GM10266 (cell line): ENCODE results near the gene C4orf50.
"Not testable (repeated sequence)": the region's sequence is repeated elsewhere in the genome, so short reads cannot be mapped to it uniquely, and the experiment has no call there.

ENCODE experiments used
- DNase-seq: peaks from one replicate; pipeline ENCODE4 v3.0.0; 2012; ENCODE audit errors: extremely low spot score
- CTCF ChIP-seq: IDR thresholded peaks from 2 replicates; pipeline ENCODE4 v1.5.1; 2012; ENCODE audit warnings: mild to moderate bottlenecking, low read depth; ENCODE audit not compliant: control insufficient read depth, insufficient read depth; ENCODE audit errors: missing control alignments

The C4orf50 gene

DNA sequence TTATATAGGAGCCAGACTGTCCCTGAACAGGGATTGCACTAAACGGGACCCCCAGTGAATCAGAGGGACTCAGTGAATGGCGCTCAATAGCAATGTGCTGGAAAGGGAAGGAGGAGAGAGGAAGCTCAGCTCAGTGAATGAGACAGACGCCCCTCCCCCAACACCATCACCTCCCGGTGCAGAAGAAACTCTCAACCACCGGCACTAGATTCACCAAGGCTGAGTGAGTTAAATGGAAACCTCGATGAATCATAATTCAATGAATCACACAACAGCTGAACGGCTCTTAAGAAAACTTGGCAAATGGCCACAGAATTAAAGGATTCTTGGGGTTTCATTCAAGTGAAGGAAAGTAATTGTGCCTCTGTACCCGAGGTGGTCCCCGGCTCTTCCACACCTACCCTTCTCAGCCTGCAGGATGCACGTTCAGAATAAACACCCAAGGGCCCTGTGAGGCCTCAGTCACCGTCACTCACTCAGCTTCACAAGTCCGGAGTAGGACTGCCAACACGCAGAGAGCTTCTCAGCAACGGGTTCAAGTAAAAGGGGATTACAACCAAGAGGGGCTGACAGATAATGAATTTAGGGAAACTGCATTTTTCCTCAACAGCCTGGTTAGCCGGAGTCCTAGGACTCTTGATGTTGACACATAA, 154.6 kb downstream of the C4orf50 start:
- DNase-seq, result no peak
- no peak for TF ChIP-seq CTCF

DNA sequence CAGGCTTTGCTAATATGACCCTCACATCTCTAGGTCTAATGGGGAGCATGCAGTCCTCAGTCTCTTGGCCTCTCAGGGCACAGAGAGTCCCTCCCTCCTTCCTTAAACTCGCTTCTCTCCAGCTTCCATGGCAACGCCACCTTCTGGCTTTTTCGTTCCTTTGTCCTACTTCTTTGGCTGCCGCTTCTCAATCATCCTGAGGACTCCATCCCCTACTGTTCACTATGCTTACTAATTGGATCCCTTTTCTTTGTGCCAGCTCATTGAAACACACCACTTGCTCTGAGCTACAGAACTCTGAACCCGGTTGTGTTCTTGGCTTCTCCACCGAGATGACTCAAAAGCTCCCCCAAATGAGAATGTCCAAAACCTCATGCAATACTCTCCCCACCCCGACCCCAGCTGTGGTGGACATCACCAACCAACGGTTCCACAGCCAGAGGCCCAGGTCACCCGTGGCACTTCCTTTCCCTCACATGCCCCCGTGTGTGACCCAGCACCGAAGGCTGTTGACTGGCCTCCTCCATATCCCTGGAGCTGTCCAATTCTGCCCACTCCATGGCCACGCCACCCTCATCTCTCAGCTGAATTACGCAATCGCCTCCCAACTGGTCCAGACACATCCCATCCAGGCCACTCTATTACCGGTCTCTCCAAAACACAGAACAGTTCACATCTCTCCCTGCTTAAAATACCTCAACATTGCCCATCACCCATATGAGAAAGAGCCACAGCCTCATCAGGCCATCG, 160.0 kb downstream of the C4orf50 start:
- DNase-seq, result no peak
- TF ChIP-seq CTCF, result no peak

GRCh38 chr4:5857199-5857598, 161.0 kb downstream of the C4orf50 start:
- no peak for TF ChIP-seq CTCF
- no peak for DNase-seq

DNA sequence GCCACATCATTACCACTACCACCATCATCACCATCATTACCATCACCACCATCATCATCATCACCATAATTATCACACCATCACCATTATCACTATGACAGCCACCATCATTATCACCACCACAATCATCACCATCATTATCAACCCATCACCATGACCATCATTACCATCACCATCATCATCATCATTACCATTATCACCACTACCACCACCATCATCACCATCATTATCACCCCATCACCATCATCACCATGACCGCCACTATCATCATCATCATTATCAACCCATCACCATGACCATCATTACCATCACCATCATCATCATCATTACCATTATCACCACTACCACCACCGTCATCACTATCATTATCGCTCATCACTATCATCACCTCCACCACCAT, 161.9 kb downstream of the C4orf50 start:
- DNase-seq, result not testable (repeated sequence)

DNA sequence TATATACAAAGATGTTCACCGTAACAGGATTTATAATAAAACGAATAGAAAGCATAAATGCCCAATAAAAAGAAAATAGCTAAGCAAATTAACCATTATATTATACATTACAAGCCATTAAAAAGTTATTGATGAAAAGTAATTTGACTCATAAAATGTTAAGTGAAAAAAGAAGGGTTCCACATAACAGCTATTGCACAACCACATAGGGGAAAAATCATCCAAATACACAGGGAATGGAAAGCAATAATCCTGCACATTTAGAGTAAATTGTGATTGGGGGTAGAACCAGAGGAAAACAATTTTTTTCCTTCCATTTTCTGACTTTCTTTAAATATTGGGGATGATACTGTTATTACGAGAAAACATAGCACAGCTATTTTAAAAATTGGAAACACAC, 163.3 kb downstream of the C4orf50 start:
- TF ChIP-seq CTCF, result no peak
- DNase-seq, result no peak

DNA sequence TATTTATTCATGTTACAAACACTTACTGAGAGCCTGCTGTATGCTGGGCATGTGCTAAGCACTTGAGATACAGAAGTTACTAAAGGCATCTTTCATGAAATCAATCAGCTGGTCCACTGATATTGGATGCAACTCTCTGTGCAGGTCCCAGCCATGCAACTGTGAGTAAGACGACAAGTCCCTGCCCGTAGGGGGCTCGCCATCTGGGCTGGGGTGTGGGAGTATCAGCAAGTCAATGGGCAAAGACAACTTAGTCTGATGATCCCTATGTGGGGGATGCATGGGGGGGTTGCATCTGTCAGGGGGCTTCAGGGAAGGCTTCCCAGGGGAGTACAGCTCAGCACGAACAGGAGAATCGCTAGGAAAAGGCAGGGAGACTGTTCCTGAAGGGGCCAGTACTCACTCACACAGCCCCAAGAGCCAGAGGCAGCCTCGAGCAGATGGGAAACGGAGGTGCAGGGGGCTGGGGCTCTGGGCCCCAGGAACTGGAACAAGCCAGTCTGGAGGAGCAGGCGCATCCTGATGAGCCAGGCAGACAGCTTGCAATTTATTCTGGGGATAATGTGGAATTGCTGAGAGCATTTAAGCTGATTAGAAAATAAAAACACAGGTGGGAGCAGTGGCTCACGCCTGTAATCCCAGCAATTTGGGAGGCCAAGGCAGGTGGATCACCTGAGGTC, 165.6 kb downstream of the C4orf50 start:
- no peak for TF ChIP-seq CTCF
- no peak for DNase-seq

DNA sequence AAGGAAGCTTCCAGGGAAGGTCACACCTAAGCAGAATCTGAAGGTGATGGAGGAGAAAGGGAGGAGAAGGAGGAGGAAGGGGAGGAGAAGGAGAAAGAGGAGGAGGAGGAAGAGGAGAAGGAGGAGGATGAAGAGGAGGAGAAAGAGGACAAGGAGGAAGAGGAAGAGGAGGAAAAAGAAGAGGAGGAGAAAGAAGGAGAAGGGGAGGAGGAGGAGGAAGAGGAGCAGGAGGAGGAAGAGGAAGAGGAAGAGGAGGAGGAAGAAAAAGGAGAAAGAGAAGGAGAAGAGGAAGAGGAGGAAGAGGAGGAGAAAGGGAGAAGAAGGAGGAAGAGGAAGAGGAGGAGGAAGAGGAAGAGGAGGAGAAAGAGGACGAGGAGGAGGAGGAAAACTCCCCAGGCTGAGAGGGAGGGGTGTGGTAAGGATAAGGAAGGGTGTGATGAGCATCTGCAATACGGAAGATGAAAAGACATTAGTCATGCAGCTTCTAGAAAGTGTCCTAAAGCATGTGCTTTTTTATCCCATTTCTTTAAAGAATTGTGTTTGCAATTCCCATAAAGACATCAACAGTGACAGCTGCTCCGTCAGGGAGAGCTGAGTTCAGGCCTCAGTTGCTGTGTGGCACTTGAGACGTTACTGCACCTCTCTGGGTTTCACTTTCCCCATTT, 166.5 kb downstream of the C4orf50 start:
- TF ChIP-seq CTCF, result no peak
- DNase-seq, result no peak
